Caco-2 (cell line): ENCODE data around the gene MEMO1. TPM values are rescaled to one million over a fixed set of nuclear protein-coding genes. Genes with fewer than 3 reads are reported as not detected.

Experiments
- BruUV-seq: library from RNA; stranded (reverse); fragments of 400-500 nt; replicated peaks from 2 replicates; lab custom pipeline; 2021; lab: Mats Ljungman, UMichigan
- CTCF ChIA-PET: fragments of 300-600 bp; sonication (Branson Sonifier 250); formaldehyde crosslinking; loops from one replicate; lab custom pipeline; 2022; ENCODE audit warnings: antibody characterized with exemption; lab: Charles Lee
- POLR2A ChIA-PET: fragments of 300-600 bp; sonication (Branson Sonifier 250); formaldehyde crosslinking; loops from one replicate; lab custom pipeline; 2022; ENCODE audit warnings: antibody characterized with exemption; lab: Charles Lee
- DNase-seq, 2 experiments: peaks; one replicate each; pipeline versions ENCODE4 v3.0.0 to v3.0.0-alpha.2; 2020 to 2022
- H3K27me3 ChIP-seq: replicated peaks from 2 replicates; pipeline ENCODE4 v1.6.0; 2011; ENCODE audit warnings: low read length; ENCODE audit not compliant: control insufficient read depth, insufficient read depth
- H3K36me3 ChIP-seq: 2 replicates; pipeline ENCODE4 v1.5.1; 2011; ENCODE audit warnings: low read length; ENCODE audit not compliant: control insufficient read depth, insufficient read depth
- H3K4me1 ChIP-seq: fragments of 250-450 bp; sonication (Bioruptor Pico); 2 replicates; pipeline ENCODE4 v1.5.1; 2020; ENCODE audit warnings: mild to moderate bottlenecking
- H3K4me3 ChIP-seq: 2 replicates; pipeline ENCODE4 v1.5.1; 2011; ENCODE audit warnings: low read depth, mild to moderate bottlenecking, control low read depth, low read length
- H3K9me3 ChIP-seq: fragments of 250-450 bp; sonication (Bioruptor Pico); 2 replicates; pipeline ENCODE4 v1.5.1; 2020; ENCODE audit warnings: mild to moderate bottlenecking, moderate library complexity
- H3K27ac Mint-ChIP-seq: one replicate; pipeline ENCODE4 v1.8.0; 2022; ENCODE audit warnings: mixed read lengths; ENCODE audit not compliant: unreplicated experiment
- H3K27me3 Mint-ChIP-seq: one replicate; pipeline ENCODE4 v1.8.0; 2022; ENCODE audit warnings: mixed read lengths; ENCODE audit not compliant: insufficient read depth, unreplicated experiment
- H3K36me3 Mint-ChIP-seq: one replicate; pipeline ENCODE4 v1.8.0; 2022; ENCODE audit warnings: mild to moderate bottlenecking, mixed read lengths; ENCODE audit not compliant: insufficient read depth, unreplicated experiment
- H3K4me1 Mint-ChIP-seq: one replicate; pipeline ENCODE4 v1.8.0; 2022; ENCODE audit warnings: low read depth, mixed read lengths; ENCODE audit not compliant: unreplicated experiment
- H3K4me3 Mint-ChIP-seq: one replicate; pipeline ENCODE4 v1.8.0; 2022; ENCODE audit warnings: mild to moderate bottlenecking, moderate library complexity, mixed read lengths; ENCODE audit not compliant: unreplicated experiment
- H3K9me3 Mint-ChIP-seq: one replicate; pipeline ENCODE4 v1.8.0; 2022; ENCODE audit warnings: mixed read lengths; ENCODE audit not compliant: unreplicated experiment
- intact Hi-C: fragments of 100-400 bp; cut with micrococcal nuclease; formaldehyde crosslinking; loops from one replicate; pipeline ENCODE4 v1.10.0; 2022; ENCODE audit not compliant: unreplicated experiment
- total RNA-seq: library from RNA; stranded (reverse); gene quantifications from 2 replicates; pipeline ENCODE4 v1.2.3, GENCODE V29; 2022
- TF ChIP-seq, protein P1 (sequence below), 2 experiments: fragments of 200-600 bp in 1 of 2; IDR thresholded peaks; 1 replicate in 1 of 2; 2 replicates in 1 of 2; pipeline versions ENCODE4 v1.5.1 to v1.8.0; 2011 to 2022; ENCODE audit warnings: antibody characterized with exemption in 1 of 2, control low read depth in 1 of 2, inconsistent platforms in 1 of 2, low read depth in 1 of 2, low read length in 1 of 2, mild to moderate bottlenecking in 1 of 2, moderate library complexity in 1 of 2; ENCODE audit not compliant: insufficient read depth in 1 of 2, severe bottlenecking in 1 of 2, unreplicated experiment in 1 of 2

MEMO1 gene
- total RNA-seq, 1 experiment from 2014 or later: 79.0 TPM

DNA sequence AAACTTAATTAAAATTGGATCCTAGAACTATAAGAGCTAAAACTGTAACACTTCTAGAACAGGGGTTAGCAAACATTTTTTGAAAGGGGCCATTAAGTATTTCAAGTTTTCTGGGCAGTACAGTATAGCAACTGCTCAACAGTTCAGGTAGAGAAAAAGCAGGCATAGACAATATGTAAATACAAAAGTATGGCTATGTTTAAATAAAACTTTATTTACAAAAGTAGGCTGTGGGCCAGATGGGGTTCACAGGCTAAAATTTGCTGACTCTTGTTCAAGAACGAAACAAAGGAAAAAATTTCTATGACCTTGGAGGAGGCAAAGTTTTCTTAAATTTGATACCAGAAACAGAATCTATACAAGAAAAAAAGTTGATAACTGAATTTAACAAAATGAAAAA lies 114.5 kb downstream of the MEMO1 start:
- BruUV-seq: no TSS peak

DNA sequence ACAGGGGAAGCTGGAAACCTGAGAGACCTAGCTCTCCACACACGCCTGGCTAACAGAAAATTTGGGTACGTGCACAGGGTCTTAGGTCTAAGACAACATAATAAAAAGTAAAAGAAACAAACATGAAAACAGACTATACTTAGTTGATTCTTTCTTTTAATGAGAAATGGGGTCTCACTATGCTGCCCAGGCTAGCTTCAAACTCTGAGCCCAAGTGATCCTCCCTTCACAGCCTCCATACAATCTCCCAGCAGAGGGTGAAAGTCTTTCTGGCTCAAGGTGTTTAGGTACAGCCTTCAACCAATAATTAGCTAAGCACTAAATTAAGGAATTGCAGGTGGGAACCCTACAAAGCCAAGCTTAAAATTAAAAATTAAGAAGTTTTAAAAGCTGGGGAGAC lies 116.2 kb downstream of the MEMO1 start:
- H3K27me3 Mint-ChIP-seq: no peaks in the 10 kb centered on the region
- intact Hi-C loops: no loop called here
- no peak overlapping the region for H3K4me3 ChIP-seq
- H3K9me3 ChIP-seq: peaks cover 11% of the 10 kb centered on the region; the same call in 1 of the 2 replicates
- no peaks in the 10 kb centered on the region for H3K4me1 ChIP-seq
- DNase-seq: no peak
- no peaks in the 10 kb centered on the region for H3K4me1 Mint-ChIP-seq
- H3K9me3 Mint-ChIP-seq: peaks cover 26% of the 10 kb centered on the region
- no TSS peak for BruUV-seq
- ChIA-PET CTCF (no interaction called here), POLR2A (no interaction called here)
- TF ChIP-seq, protein P1, sequence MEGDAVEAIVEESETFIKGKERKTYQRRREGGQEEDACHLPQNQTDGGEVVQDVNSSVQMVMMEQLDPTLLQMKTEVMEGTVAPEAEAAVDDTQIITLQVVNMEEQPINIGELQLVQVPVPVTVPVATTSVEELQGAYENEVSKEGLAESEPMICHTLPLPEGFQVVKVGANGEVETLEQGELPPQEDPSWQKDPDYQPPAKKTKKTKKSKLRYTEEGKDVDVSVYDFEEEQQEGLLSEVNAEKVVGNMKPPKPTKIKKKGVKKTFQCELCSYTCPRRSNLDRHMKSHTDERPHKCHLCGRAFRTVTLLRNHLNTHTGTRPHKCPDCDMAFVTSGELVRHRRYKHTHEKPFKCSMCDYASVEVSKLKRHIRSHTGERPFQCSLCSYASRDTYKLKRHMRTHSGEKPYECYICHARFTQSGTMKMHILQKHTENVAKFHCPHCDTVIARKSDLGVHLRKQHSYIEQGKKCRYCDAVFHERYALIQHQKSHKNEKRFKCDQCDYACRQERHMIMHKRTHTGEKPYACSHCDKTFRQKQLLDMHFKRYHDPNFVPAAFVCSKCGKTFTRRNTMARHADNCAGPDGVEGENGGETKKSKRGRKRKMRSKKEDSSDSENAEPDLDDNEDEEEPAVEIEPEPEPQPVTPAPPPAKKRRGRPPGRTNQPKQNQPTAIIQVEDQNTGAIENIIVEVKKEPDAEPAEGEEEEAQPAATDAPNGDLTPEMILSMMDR (IDR thresholded peaks at IDR 0.05; ENCODE audit: insufficient read depth in 1 of 2, low read depth in 1 of 2, low read length in 1 of 2, severe bottlenecking in 1 of 2, unreplicated experiment in 1 of 2): no peak
- no peak overlapping the region for H3K27ac Mint-ChIP-seq
- H3K36me3 Mint-ChIP-seq: peaks cover 60% of the 10 kb centered on the region
- no peaks in the 10 kb centered on the region for H3K27me3 ChIP-seq
- no peaks in the 10 kb centered on the region for H3K36me3 ChIP-seq
- no peak overlapping the region for H3K4me3 Mint-ChIP-seq

More for the DNA sequence above, 114.5 kb downstream of the MEMO1 start:
- no peaks in the 10 kb centered on the region for H3K27me3 Mint-ChIP-seq
- no peaks in the 10 kb centered on the region for H3K27me3 ChIP-seq
- H3K4me1 ChIP-seq: no peaks in the 10 kb centered on the region
- TF ChIP-seq, protein P1 (IDR thresholded peaks at IDR 0.05; ENCODE audit: insufficient read depth in 1 of 2, low read depth in 1 of 2, low read length in 1 of 2, severe bottlenecking in 1 of 2, unreplicated experiment in 1 of 2): no peak
- intact Hi-C loops: no loop called here
- H3K36me3 ChIP-seq: no peaks in the 10 kb centered on the region
- ChIA-PET POLR2A (no interaction called here), CTCF (interaction anchor here (0.6 kb wide), 1 partner anchor 868 kb away, joined by 4 read pairs; no protein-coding TSS in a partner anchor)
- H3K36me3 Mint-ChIP-seq: peaks cover 69% of the 10 kb centered on the region
- DNase-seq: no peak
- no peaks in the 10 kb centered on the region for H3K4me1 Mint-ChIP-seq
- no peak overlapping the region for H3K4me3 ChIP-seq
- H3K9me3 ChIP-seq: peaks cover 15% of the 10 kb centered on the region; the same call in 1 of the 2 replicates
- H3K27ac Mint-ChIP-seq: no peak overlapping the region
- no peak overlapping the region for H3K4me3 Mint-ChIP-seq
- H3K9me3 Mint-ChIP-seq: peaks cover 28% of the 10 kb centered on the region

DNA sequence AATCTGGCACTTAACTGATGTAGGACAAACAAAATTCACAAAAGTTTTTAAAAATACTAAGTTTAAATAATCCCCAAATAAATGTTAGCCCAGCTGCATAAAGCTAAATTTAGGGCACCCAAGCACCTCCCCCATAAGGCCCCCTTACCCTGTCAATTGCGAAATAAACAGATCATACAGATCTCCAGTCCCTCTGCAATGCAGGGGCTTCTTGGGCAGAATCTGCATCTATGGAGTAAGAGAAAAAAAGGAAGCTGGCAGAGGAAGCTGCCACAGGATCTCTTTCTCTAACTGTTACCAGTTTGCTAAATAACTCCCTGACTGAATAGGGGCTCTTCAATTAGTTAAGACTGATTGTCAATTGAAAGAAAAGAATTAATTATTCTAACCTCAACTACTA lies 117.7 kb downstream of the MEMO1 start:
- H3K4me3 Mint-ChIP-seq: no peak overlapping the region
- POLR2A ChIA-PET: no interaction called here
- no peaks in the 10 kb centered on the region for H3K4me1 Mint-ChIP-seq
- H3K27me3 Mint-ChIP-seq: no peaks in the 10 kb centered on the region
- TF ChIP-seq, protein P1 (IDR thresholded peaks at IDR 0.05; ENCODE audit: insufficient read depth in 1 of 2, low read depth in 1 of 2, low read length in 1 of 2, severe bottlenecking in 1 of 2, unreplicated experiment in 1 of 2): no peak
- no peaks in the 10 kb centered on the region for H3K9me3 ChIP-seq
- no peak overlapping the region for H3K27ac Mint-ChIP-seq
- CTCF ChIA-PET: no interaction called here
- no TSS peak for BruUV-seq
- H3K4me3 ChIP-seq: no peak overlapping the region
- peaks cover 11% of the 10 kb centered on the region for H3K9me3 Mint-ChIP-seq
- no peaks in the 10 kb centered on the region for H3K27me3 ChIP-seq
- DNase-seq: no peak
- no peaks in the 10 kb centered on the region for H3K4me1 ChIP-seq
- no peaks in the 10 kb centered on the region for H3K36me3 ChIP-seq
- peaks cover 45% of the 10 kb centered on the region for H3K36me3 Mint-ChIP-seq
- intact Hi-C loops: no loop called here
